LNCaP clone FGC (cell line): ENCODE data around the gene ASTN2.
"Not testable (repeated sequence)": the region's sequence is repeated elsewhere in the genome, so short reads cannot be mapped to it uniquely, and the experiment has no call there.

Experiments
- DNase-seq: peaks from one replicate; pipeline ENCODE4 v3.0.0-alpha.2; 2011; ENCODE audit warnings: low read depth
- H3K4me3 ChIP-seq: 2 replicates; pipeline ENCODE4 v1.5.1; 2011; ENCODE audit warnings: mild to moderate bottlenecking, low read depth, low read length, control low read depth
- CTCF ChIP-seq: IDR thresholded peaks from 2 replicates; pipeline ENCODE4 v1.5.1; 2012; ENCODE audit warnings: mild to moderate bottlenecking; ENCODE audit not compliant: control insufficient read depth, insufficient read depth; ENCODE audit errors: extremely low read depth

Gene ASTN2

DNA sequence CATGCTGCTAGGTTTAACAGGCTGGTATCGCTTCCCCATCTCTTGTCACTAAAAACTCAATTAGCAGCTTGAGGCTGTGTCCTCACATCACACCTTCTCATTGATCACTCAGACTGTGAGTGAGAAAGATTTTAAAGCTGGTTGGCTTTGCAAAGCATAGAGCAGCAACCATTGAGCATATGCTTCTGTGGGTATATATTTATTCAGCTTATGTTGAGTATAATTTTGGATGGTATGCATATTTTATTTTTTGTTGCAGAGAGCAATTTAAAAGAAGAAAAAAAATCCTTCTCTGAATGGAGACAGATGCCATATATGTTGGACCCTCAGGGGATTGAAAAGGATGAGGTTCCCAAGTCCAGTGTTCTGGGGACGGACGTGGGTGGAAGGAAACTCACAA is 565.1 kb downstream of the ASTN2 start:
- TF ChIP-seq CTCF = no peak
- no peak for DNase-seq
- H3K4me3 ChIP-seq = no peak overlapping the region

DNA sequence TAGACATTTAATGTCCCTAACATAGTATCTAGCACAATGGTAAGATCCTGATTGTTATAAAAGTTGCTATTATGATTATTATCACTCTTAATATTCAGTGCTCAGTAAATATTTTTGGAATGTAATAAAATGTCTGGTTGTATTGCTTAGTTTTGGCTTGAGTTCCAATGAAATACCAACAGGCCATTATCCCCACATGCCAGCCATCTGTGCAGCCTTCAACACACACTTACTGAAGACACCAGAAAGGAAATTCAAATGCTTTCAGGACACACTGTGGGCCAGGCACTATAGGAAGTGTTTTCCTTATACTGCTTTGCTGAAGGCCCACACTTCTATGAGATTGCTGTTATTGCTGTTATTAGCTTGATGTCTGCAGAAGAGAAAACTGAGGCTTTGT is 570.2 kb downstream of the ASTN2 start:
- DNase-seq = no peak
- no peak for TF ChIP-seq CTCF

GRCh38 chr9:116843863-116844620 is 570.8 kb downstream of the ASTN2 start:
- H3K4me3 ChIP-seq = no peak overlapping the region
- no peak for TF ChIP-seq CTCF
- DNase-seq = no peak

More for the DNA sequence above, 570.2 kb downstream of the ASTN2 start:
- H3K4me3 ChIP-seq = no peak overlapping the region

- no peak overlapping the region for H3K4me3 ChIP-seq
- no peak for DNase-seq
- no peak for TF ChIP-seq CTCF
These were observed 572.2 kb downstream of the ASTN2 start for GRCh38 chr9:116842658-116843057.

GRCh38 chr9:116838468-116838867 is 576.4 kb downstream of the ASTN2 start:
- not testable (repeated sequence) for DNase-seq, H3K4me3 ChIP-seq

DNA sequence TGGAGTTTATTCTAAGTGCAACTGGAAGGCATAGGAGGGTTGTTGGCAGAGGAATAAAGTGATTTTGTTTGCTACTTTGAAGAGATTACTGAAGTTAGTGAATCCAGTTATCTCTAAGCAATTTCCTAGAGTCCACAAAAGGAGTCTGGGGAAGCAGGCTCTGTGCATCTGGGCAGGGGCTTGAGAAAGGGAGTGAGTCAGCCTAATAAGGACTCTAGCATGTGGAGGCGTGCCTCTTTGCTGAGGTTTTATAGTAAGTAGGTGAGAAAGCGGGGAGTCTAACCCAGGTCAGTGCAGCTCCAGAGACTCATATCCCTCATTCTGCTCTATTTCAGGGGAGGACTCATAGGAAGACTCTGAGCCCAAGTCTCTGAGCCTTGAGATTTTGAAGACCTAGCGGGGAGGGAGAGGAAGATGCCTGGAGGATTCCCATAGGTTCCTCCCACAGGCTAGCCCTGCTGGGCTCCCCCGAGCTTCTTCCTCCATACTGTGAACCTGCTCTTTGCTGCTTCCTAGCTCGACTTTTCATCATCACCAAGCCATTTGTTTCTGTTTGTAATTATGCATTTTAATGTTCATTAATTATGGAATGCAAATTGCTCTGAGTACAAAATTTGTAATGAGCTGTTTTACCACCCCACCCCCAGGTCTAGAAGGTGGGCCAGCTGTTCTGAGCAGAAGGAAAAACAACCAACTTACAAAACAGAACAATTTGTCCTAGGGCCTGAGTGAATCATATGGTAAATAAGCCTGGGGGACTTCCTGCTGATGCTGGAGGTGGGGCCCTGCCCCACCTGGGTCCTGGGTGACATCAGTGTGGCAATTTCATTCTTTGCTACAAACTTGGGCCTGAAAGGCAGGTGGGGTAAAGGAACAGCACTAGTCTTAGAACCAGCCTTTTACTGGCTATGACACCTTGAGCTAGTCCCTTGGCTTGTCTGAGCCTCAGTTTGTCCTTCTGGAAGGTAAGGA is 577.6 kb downstream of the ASTN2 start:
- DNase-seq = no peak
- TF ChIP-seq CTCF = no peak
- no peak overlapping the region for H3K4me3 ChIP-seq

DNA sequence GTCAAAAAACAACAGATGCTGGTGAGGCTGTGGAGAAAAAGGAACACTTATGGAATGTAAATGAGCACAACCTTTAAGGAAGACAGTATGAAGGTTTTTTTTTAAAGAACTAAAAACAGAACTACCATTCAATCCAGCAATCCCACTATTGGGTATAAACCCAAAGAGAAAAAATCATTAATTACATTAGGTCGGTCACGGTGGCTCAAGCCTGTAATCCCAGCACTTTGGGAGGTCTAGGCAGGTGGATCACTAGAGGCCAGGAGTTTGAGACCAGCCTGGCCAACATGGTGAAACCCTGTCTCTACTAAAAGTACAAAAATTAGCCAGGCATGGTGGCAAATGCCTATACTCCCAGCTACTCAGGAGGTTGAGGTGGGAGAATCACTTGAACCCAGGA is 584.5 kb downstream of the ASTN2 start:
- not testable (repeated sequence) for DNase-seq, H3K4me3 ChIP-seq

- H3K4me3 ChIP-seq = no peak overlapping the region
- TF ChIP-seq CTCF = no peak
- no peak for DNase-seq
These were observed 593.1 kb downstream of the ASTN2 start for GRCh38 chr9:116821633-116822229.
